OCI-LY1 (cell line): Measurements from ENCODE around the gene POLR2H.

Experiments
- H2AFZ ChIP-seq: fragments of 200-600 bp; sonication (generic), shearing (Covaris generic); 2 replicates; pipeline ENCODE4 v1.6.0; 2014; ENCODE audit warnings: antibody characterized with exemption, mild to moderate bottlenecking, low read length
- H3F3A ChIP-seq: fragments of 200-600 bp; sonication (generic), shearing (Covaris generic); 2 replicates; pipeline ENCODE4 v1.6.0; 2014; ENCODE audit warnings: mild to moderate bottlenecking, antibody characterized with exemption, low read length, moderate library complexity; ENCODE audit not compliant: insufficient read depth
- H3K27ac ChIP-seq: fragments of 200-600 bp; sonication (generic); 2 replicates; pipeline ENCODE4 v1.5.1; 2014; ENCODE audit warnings: low read length, mixed run types, mild to moderate bottlenecking, low read depth; ENCODE audit not compliant: poor library complexity, severe bottlenecking
- H3K27me3 ChIP-seq: fragments of 200-600 bp; sonication (generic); 2 replicates; pipeline ENCODE4 v1.6.0; 2014; ENCODE audit warnings: antibody characterized with exemption, mild to moderate bottlenecking, low read length, moderate library complexity; ENCODE audit not compliant: insufficient read depth
- H3K36me3 ChIP-seq: fragments of 200-600 bp; sonication (generic); 2 replicates; pipeline ENCODE4 v1.6.1; 2014; ENCODE audit warnings: mild to moderate bottlenecking, antibody characterized with exemption, low read length, moderate library complexity, mixed read lengths; ENCODE audit not compliant: insufficient read depth
- H3K4me1 ChIP-seq: fragments of 200-600 bp; sonication (generic); 2 replicates; pipeline ENCODE4 v1.5.1; 2014; ENCODE audit warnings: mild to moderate bottlenecking, low read length, moderate library complexity; ENCODE audit not compliant: insufficient read depth, severe bottlenecking
- H3K4me2 ChIP-seq: fragments of 200-600 bp; sonication (generic), shearing (Covaris generic); 2 replicates; pipeline ENCODE4 v1.6.1; 2014; ENCODE audit warnings: low read length
- H3K4me3 ChIP-seq: fragments of 200-600 bp; sonication (generic); 2 replicates; pipeline ENCODE4 v1.5.1; 2014; ENCODE audit warnings: low read length, low read depth, mild to moderate bottlenecking, mixed read lengths; ENCODE audit not compliant: poor library complexity, severe bottlenecking
- H3K79me2 ChIP-seq: fragments of 200-600 bp; shearing (Covaris generic); 2 replicates; pipeline ENCODE4 v1.6.1; 2016; ENCODE audit warnings: mixed run types, low read length, mixed read lengths; ENCODE audit not compliant: insufficient read depth
- H3K9ac ChIP-seq: fragments of 200-600 bp; sonication (generic), shearing (Covaris generic); 2 replicates; pipeline ENCODE4 v1.6.1; 2014; ENCODE audit warnings: mild to moderate bottlenecking, low read length, mixed read lengths
- H3K9me2 ChIP-seq: fragments of 200-600 bp; sonication (generic), shearing (Covaris generic); 2 replicates; pipeline ENCODE4 v1.6.1; 2014; ENCODE audit warnings: low read depth, mild to moderate bottlenecking, low read length, mixed read lengths
- H3K9me3 ChIP-seq: fragments of 200-600 bp; shearing (Covaris generic); 2 replicates; pipeline ENCODE4 v1.6.1; 2014; ENCODE audit warnings: low read length, mixed read lengths
- H4K20me1 ChIP-seq: fragments of 200-600 bp; sonication (generic), shearing (Covaris generic); 2 replicates; pipeline ENCODE4 v1.6.0; 2016; ENCODE audit warnings: mild to moderate bottlenecking, low read length; ENCODE audit not compliant: insufficient read depth
- EZH2 ChIP-seq: fragments of 200-600 bp; sonication (generic), shearing (Covaris generic); IDR thresholded peaks from 2 replicates; pipeline ENCODE4 v1.8.0; 2017; ENCODE audit warnings: borderline replicate concordance, mixed run types, mild to moderate bottlenecking, antibody characterized with exemption, low read length, moderate library complexity, mixed read lengths
- TF ChIP-seq, protein P1 (sequence below): fragments of 200-600 bp; sonication (generic), shearing (Covaris generic); IDR thresholded peaks from 2 replicates; pipeline ENCODE4 v1.5.1; 2017; ENCODE audit warnings: mild to moderate bottlenecking, antibody characterized with exemption, low read length, moderate library complexity, mixed read lengths

Gene POLR2H

DNA sequence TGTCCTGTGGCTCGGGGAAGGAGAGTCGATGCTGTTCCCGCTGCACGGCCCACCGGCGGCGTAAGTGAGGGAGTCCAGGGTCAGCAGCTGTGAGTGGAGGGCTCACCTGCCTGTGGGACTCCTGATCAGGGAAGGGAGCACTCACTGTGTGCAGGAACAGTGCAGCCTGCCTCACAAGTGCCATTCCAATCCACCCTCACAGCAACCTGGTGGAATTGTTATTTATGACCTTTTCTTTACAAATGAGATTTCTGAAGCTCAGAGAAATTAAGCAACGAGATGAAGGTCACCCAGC is 27.4 kb downstream of the POLR2H start:
- Histone ChIP-seq H3K27ac (no peak overlapping the region), H3K9me2 (no peaks in the 10 kb centered on the region), H3K4me1 (no peaks in the 10 kb centered on the region), H3K79me2 (no peaks in the 10 kb centered on the region), H3K9me3 (no peaks in the 10 kb centered on the region), H2AFZ (no peak overlapping the region), H3K36me3 (no peaks in the 10 kb centered on the region), H4K20me1 (no peaks in the 10 kb centered on the region), H3K4me3 (no peak overlapping the region), H3K9ac (no peak overlapping the region), H3K4me2 (no peak overlapping the region), H3F3A (no peaks in the 10 kb centered on the region), H3K27me3 (0 out of 2 replicates have a peak, but pooled peaks cover 8% of the 10 kb centered on the region)
- TF ChIP-seq, protein P1, sequence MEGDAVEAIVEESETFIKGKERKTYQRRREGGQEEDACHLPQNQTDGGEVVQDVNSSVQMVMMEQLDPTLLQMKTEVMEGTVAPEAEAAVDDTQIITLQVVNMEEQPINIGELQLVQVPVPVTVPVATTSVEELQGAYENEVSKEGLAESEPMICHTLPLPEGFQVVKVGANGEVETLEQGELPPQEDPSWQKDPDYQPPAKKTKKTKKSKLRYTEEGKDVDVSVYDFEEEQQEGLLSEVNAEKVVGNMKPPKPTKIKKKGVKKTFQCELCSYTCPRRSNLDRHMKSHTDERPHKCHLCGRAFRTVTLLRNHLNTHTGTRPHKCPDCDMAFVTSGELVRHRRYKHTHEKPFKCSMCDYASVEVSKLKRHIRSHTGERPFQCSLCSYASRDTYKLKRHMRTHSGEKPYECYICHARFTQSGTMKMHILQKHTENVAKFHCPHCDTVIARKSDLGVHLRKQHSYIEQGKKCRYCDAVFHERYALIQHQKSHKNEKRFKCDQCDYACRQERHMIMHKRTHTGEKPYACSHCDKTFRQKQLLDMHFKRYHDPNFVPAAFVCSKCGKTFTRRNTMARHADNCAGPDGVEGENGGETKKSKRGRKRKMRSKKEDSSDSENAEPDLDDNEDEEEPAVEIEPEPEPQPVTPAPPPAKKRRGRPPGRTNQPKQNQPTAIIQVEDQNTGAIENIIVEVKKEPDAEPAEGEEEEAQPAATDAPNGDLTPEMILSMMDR = no peak
- TF ChIP-seq EZH2 = no peak

- Histone ChIP-seq H3F3A (no peaks in the 10 kb centered on the region), H3K27ac (no peak overlapping the region), H3K9me2 (no peaks in the 10 kb centered on the region), H3K4me2 (no peak overlapping the region), H3K4me3 (no peak overlapping the region), H3K9ac (no peak overlapping the region), H3K9me3 (no peaks in the 10 kb centered on the region), H2AFZ (no peak overlapping the region), H3K27me3 (0 out of 2 replicates have a peak, but pooled peaks cover 8% of the 10 kb centered on the region), H4K20me1 (no peaks in the 10 kb centered on the region), H3K4me1 (no peaks in the 10 kb centered on the region), H3K79me2 (no peaks in the 10 kb centered on the region), H3K36me3 (no peaks in the 10 kb centered on the region)
- TF ChIP-seq, protein P1 = no peak
- TF ChIP-seq EZH2 = no peak
Measured at GRCh38 chr3:184389384-184389783, 27.9 kb downstream of the POLR2H start.

- Histone ChIP-seq H3K4me3 (no peak overlapping the region), H4K20me1 (no peaks in the 10 kb centered on the region), H2AFZ (no peak overlapping the region), H3K79me2 (no peaks in the 10 kb centered on the region), H3K9ac (no peak overlapping the region), H3K36me3 (no peaks in the 10 kb centered on the region), H3K4me1 (no peaks in the 10 kb centered on the region), H3K27me3 (0 out of 2 replicates have a peak, but pooled peaks cover 8% of the 10 kb centered on the region), H3K27ac (no peak overlapping the region), H3K9me3 (no peaks in the 10 kb centered on the region), H3F3A (no peaks in the 10 kb centered on the region), H3K4me2 (no peak overlapping the region), H3K9me2 (no peaks in the 10 kb centered on the region)
- no peak for TF ChIP-seq EZH2
- TF ChIP-seq, protein P1 = no peak
Measured at GRCh38 chr3:184389935-184390528, 28.5 kb downstream of the POLR2H start.
